Liver (tissue), 10 donors: ENCODE results near the gene IP6K3. TPM values are rescaled to one million over a fixed set of nuclear protein-coding genes. Genes with fewer than 3 reads are reported as not detected.
A peak's percentile ranks its signal among the peaks of the same experiment; 100 is the strongest.

ENCODE experiments used
- DNase-seq: peaks from one replicate; pipeline ENCODE4 v3.0.0-alpha.2; 2017; ENCODE audit warnings: low spot score
- H3K27ac ChIP-seq, 2 donors: one replicate each; pipeline ENCODE4 v1.7.0; 2013; ENCODE audit warnings: inconsistent platforms in 2 of 2, low read length in 2 of 2, control low read depth in 1 of 2, low read depth in 1 of 2, mild to moderate bottlenecking in 1 of 2
- H3K27me3 ChIP-seq, 4 donors: one replicate each; pipeline versions ENCODE4 v1.6.1 to v1.7.0; 2013; ENCODE audit warnings: low read length in 3 of 4, inconsistent platforms in 1 of 4, mild to moderate bottlenecking in 1 of 4, moderate library complexity in 1 of 4; ENCODE audit not compliant: control insufficient read depth in 4 of 4, insufficient read depth in 4 of 4
- H3K36me3 ChIP-seq, 4 donors: one replicate each; pipeline versions ENCODE4 v1.6.1 to v1.7.0; 2013; ENCODE audit warnings: low read length in 3 of 4, mild to moderate bottlenecking in 3 of 4, low read depth in 1 of 4, moderate library complexity in 1 of 4; ENCODE audit not compliant: control insufficient read depth in 4 of 4, insufficient read depth in 3 of 4
- H3K4me1 ChIP-seq, 4 donors: one replicate each; pipeline versions ENCODE4 v1.6.1 to v1.7.0; 2013; ENCODE audit warnings: low read length in 3 of 4, mild to moderate bottlenecking in 3 of 4, moderate library complexity in 1 of 4; ENCODE audit not compliant: control insufficient read depth in 4 of 4, insufficient read depth in 4 of 4
- H3K4me3 ChIP-seq, 3 donors: one replicate each; pipeline versions ENCODE4 v1.6.1 to v1.7.0; 2013; ENCODE audit warnings: low read length in 3 of 3, control low read depth in 1 of 3, low read depth in 1 of 3, mild to moderate bottlenecking in 1 of 3
- H3K9ac ChIP-seq, 2 donors: one replicate each; pipeline ENCODE4 v1.7.0; 2013; ENCODE audit warnings: low read length in 2 of 2, mild to moderate bottlenecking in 2 of 2, moderate library complexity in 2 of 2, control low read depth in 1 of 2, low read depth in 1 of 2
- H3K9me3 ChIP-seq, 4 donors: one replicate each; pipeline versions ENCODE4 v1.6.1 to v1.7.0; 2013; ENCODE audit warnings: low read length in 3 of 4; ENCODE audit not compliant: control insufficient read depth in 4 of 4
- EGR1 ChIP-seq, 2 donors: IDR thresholded peaks; 2 replicates each; pipeline ENCODE4 v1.6.1; 2016 to 2018; ENCODE audit warnings: antibody characterized with exemption in 2 of 2, low read depth in 2 of 2
- FOXA1 ChIP-seq: IDR thresholded peaks from 2 replicates; pipeline ENCODE4 v1.6.1; 2016; ENCODE audit warnings: antibody characterized with exemption
- GABPA ChIP-seq, 2 donors: IDR thresholded peaks in 1 of 2; conservative IDR thresholded peaks in 1 of 2; 2 replicates each; pipeline ENCODE4 v1.6.1; 2016; ENCODE audit warnings: antibody characterized with exemption in 2 of 2, mild to moderate bottlenecking in 1 of 2, moderate library complexity in 1 of 2
- JUND ChIP-seq, 2 donors: IDR thresholded peaks; 2 replicates each; pipeline ENCODE4 v1.6.1; 2016; ENCODE audit warnings: antibody characterized with exemption in 2 of 2
- NR2F2 ChIP-seq: IDR thresholded peaks from 2 replicates; pipeline ENCODE4 v1.6.1; 2016; ENCODE audit warnings: antibody characterized with exemption
- RAD21 ChIP-seq, 2 donors: IDR thresholded peaks; 2 replicates each; pipeline ENCODE4 v1.6.1; 2016; ENCODE audit warnings: antibody characterized with exemption in 2 of 2, mild to moderate bottlenecking in 2 of 2
- RXRA ChIP-seq, 2 donors: IDR thresholded peaks; 2 replicates each; pipeline ENCODE4 v1.6.1; 2017 to 2018; ENCODE audit warnings: antibody characterized with exemption in 2 of 2, mild to moderate bottlenecking in 1 of 2
- SP1 ChIP-seq: IDR thresholded peaks from 2 replicates; pipeline ENCODE4 v1.6.1; 2018; ENCODE audit warnings: antibody characterized with exemption, mild to moderate bottlenecking
- WGBS: extraction: QIAGEN DNeasy Blood & Tissue Kit; methylation state at CpG from one replicate; pipeline ENCODE4 v1.1.7; 2013; 5-methylcytosine and 5-hydroxymethylcytosine counted together
- polyA plus RNA-seq, 2 donors: library from polyadenylated mRNA; stranded (reverse) in 1 of 2; unstranded in 1 of 2; fragments of 200-250 nt in 1 of 2; fragments of >200 nt in 1 of 2; fragmentation: Nextera tagmentation in 1 of 2; extraction: Ambion mirVana in 1 of 2; gene quantifications; one replicate each; pipeline versions ENCODE4 v1.2.1 to v1.2.3, GENCODE V29; 2013 to 2015
- small RNA-seq: library from RNA; depleted of rRNA; stranded (forward); fragments of <200 nt; gene quantifications from one replicate; pipeline ENCODE3, GENCODE V24; 2014
- total RNA-seq, 2 donors: library from RNA; depleted of rRNA; stranded (reverse); fragments of >200 nt; gene quantifications; one replicate each; pipeline ENCODE4 v1.2.3, GENCODE V29; 2014
- TF ChIP-seq, protein P1 (sequence below): fragments of 150-350 bp; IDR thresholded peaks from 2 replicates; pipeline ENCODE4 v1.5.1; 2017; ENCODE audit warnings: improper control_type of control experiment, low read depth, low read length; ENCODE audit not compliant: missing input control
- TF ChIP-seq, protein P2 (sequence below): IDR thresholded peaks from 2 replicates; pipeline ENCODE4 v1.6.1; 2016; ENCODE audit warnings: antibody characterized with exemption
- donor health status: healthy.
- donor health status: healthy.
- donor health status: healthy.
- donor health status: healthy.
- donor health status: healthy.

Gene IP6K3
- total and polyA plus RNA-seq, 4 donors: 1.5 to 12.9 (median 6.7) TPM

DNA sequence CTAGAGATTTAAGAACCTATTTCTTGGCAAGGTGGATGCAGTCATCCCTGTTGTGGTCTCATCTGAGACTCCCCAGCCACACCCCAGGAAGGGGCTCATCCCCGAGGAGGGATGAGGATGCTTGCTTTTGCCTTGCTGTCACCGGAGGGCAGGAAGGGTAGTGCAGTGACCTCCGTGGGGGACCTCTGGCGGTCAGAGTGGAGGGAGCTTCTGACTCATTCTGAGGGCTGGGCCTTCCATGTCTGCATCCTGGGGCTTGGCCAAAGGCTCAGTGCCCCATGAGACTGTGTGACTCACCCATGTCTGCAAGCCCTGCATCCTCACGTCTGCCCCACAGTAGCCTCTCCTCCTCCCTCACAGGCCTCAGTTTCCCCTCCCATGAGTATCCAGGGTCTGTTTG lies 73.9 kb downstream of the IP6K3 start:
- WGBS: 37% methylated on average over 5 of the region's 5 CpGs
- no peaks in the 10 kb centered on the region for H3K4me1 ChIP-seq
- H3K9me3 ChIP-seq: no peaks in the 10 kb centered on the region
- no peak overlapping the region for H3K4me3 ChIP-seq
- TF ChIP-seq JUND (IDR thresholded peaks at IDR 0.05) (peak; percentile 76 to 84), RAD21 (IDR thresholded peaks at IDR 0.05) (peak in 1 of 2 donors; percentile 67), EGR1 (IDR thresholded peaks at IDR 0.05; ENCODE audit: low read depth in 2 of 2) (no peak), NR2F2 (peak; percentile 57)
- TF ChIP-seq, protein P1, sequence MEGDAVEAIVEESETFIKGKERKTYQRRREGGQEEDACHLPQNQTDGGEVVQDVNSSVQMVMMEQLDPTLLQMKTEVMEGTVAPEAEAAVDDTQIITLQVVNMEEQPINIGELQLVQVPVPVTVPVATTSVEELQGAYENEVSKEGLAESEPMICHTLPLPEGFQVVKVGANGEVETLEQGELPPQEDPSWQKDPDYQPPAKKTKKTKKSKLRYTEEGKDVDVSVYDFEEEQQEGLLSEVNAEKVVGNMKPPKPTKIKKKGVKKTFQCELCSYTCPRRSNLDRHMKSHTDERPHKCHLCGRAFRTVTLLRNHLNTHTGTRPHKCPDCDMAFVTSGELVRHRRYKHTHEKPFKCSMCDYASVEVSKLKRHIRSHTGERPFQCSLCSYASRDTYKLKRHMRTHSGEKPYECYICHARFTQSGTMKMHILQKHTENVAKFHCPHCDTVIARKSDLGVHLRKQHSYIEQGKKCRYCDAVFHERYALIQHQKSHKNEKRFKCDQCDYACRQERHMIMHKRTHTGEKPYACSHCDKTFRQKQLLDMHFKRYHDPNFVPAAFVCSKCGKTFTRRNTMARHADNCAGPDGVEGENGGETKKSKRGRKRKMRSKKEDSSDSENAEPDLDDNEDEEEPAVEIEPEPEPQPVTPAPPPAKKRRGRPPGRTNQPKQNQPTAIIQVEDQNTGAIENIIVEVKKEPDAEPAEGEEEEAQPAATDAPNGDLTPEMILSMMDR: peak; percentile 36
- no peaks in the 10 kb centered on the region for H3K27me3 ChIP-seq
- DNase-seq: peak; percentile 46
- H3K9ac ChIP-seq: no peak overlapping the region
- no peaks in the 10 kb centered on the region for H3K36me3 ChIP-seq
- H3K27ac ChIP-seq: no peak overlapping the region

DNA sequence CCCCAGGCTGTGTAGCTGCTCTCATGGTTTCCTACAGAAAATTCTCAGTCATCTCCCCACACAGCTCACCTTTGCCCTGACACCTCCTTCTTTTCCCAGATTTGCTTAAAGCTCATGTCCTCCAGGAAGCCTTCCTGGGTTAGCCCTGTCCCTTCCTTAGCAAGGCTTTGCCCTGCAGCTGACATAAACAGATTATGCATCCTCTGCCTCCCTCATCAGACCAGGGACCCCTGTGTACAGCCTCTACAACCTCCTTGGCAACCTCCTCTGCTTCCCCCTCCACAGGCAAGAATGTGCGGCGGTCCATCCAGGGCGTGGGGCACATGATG lies 75.0 kb downstream of the IP6K3 start:
- Histone ChIP-seq H3K27me3 (no peaks in the 10 kb centered on the region), H3K9ac (no peak overlapping the region), H3K4me3 (no peak overlapping the region), H3K9me3 (no peaks in the 10 kb centered on the region), H3K27ac (no peak overlapping the region), H3K36me3 (no peaks in the 10 kb centered on the region), H3K4me1 (no peaks in the 10 kb centered on the region)
- 95% methylated on average over 3 of the region's 3 CpGs for WGBS
- DNase-seq: no peak
- TF ChIP-seq GABPA (IDR thresholded peaks at IDR 0.05 in 1 of 2, conservative IDR thresholded peaks at IDR 0.05 in 1 of 2) (no peak), JUND (IDR thresholded peaks at IDR 0.05) (no peak), RXRA (IDR thresholded peaks at IDR 0.05) (no peak), FOXA1 (no peak), SP1 (no peak), EGR1 (IDR thresholded peaks at IDR 0.05; ENCODE audit: low read depth in 2 of 2) (no peak)
- TF ChIP-seq, protein P2, sequence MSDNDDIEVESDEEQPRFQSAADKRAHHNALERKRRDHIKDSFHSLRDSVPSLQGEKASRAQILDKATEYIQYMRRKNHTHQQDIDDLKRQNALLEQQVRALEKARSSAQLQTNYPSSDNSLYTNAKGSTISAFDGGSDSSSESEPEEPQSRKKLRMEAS: no peak

Small RNA genes lying within 50 kb of the gene (small RNA-seq; reads per million reads assigned to genes)
- not detected for gene MIR3934

Other genes starting within 250 kb of the IP6K3 start
- gene BAK1, start 166.6 kb downstream of the IP6K3 start, total RNA-seq: 1 to 10 TPM; 4.4 to 6.1 TPM
- 1 to 10 TPM; 2.4 to 8.7 TPM for gene BAK1, start 166.6 kb downstream of the IP6K3 start, polyA plus RNA-seq
- 1 to 10 TPM in 1 of 2 donors, under 1 TPM in 1; 0.75 to 2.8 TPM for gene ITPR3, start 125.6 kb downstream of the IP6K3 start, total RNA-seq
- under 1 TPM; 0.49 to 0.67 TPM for gene ITPR3, start 125.6 kb downstream of the IP6K3 start, polyA plus RNA-seq
- 1 to 10 TPM; 6.8 to 8.3 TPM for gene UQCC2, start 35.2 kb downstream of the IP6K3 start, total RNA-seq
- gene UQCC2, start 35.2 kb downstream of the IP6K3 start, polyA plus RNA-seq: 10 to 100 TPM; 36.5 to 75.9 TPM
- 10 to 100 TPM; 14.2 to 23.1 TPM for gene LEMD2, start 42.2 kb upstream of the IP6K3 start, total RNA-seq
- gene LEMD2, start 42.2 kb upstream of the IP6K3 start, polyA plus RNA-seq: 10 to 100 TPM in 1 of 2 donors, 1 to 10 TPM in 1; 6.5 to 19.0 TPM
- gene MLN, start 57.1 kb upstream of the IP6K3 start, total RNA-seq: not detected
- not detected for gene MLN, start 57.1 kb upstream of the IP6K3 start, polyA plus RNA-seq